ENCODE results near the gene ACR.
"Not testable (repeated sequence)": the region's sequence is repeated elsewhere in the genome, so short reads cannot be mapped to it uniquely, and the experiment has no call there.

DNA sequence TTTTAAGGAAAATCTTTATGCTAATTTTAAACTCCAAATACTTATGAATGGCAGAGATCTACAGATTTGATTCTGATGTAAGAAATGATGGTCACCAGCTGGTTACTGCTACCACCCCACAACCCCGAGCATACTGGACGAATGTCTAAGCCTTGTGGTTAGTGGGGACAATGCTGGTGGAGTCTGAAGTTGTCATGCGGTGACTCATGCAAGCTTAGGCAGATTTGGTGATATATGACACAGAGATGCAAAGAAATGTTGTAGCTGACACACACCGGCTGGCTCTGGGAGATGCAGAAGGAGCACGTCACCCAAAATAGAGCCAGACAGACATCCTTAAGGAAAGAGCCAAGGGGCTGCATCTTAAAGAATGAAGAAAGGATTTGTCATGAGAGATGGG, 48.9 kb downstream of the ACR start:
- TF ChIP-seq CTCF (IDR thresholded peaks at IDR 0.05); SIN3A (IDR thresholded peaks at IDR 0.05; ENCODE audit: borderline replicate concordance, insufficient read depth, low read depth, low read length); POLR2AphosphoS5 (IDR thresholded peaks at IDR 0.05; ENCODE audit: low read depth, low read length): not testable (repeated sequence)
- TF ChIP-seq, protein P1, sequence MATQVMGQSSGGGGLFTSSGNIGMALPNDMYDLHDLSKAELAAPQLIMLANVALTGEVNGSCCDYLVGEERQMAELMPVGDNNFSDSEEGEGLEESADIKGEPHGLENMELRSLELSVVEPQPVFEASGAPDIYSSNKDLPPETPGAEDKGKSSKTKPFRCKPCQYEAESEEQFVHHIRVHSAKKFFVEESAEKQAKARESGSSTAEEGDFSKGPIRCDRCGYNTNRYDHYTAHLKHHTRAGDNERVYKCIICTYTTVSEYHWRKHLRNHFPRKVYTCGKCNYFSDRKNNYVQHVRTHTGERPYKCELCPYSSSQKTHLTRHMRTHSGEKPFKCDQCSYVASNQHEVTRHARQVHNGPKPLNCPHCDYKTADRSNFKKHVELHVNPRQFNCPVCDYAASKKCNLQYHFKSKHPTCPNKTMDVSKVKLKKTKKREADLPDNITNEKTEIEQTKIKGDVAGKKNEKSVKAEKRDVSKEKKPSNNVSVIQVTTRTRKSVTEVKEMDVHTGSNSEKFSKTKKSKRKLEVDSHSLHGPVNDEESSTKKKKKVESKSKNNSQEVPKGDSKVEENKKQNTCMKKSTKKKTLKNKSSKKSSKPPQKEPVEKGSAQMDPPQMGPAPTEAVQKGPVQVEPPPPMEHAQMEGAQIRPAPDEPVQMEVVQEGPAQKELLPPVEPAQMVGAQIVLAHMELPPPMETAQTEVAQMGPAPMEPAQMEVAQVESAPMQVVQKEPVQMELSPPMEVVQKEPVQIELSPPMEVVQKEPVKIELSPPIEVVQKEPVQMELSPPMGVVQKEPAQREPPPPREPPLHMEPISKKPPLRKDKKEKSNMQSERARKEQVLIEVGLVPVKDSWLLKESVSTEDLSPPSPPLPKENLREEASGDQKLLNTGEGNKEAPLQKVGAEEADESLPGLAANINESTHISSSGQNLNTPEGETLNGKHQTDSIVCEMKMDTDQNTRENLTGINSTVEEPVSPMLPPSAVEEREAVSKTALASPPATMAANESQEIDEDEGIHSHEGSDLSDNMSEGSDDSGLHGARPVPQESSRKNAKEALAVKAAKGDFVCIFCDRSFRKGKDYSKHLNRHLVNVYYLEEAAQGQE (IDR thresholded peaks at IDR 0.05; ENCODE audit: insufficient read depth in 1 of 2, low read depth in 2 of 2, low read length in 1 of 2), result not testable (repeated sequence)

Measured in Panc1 (cell line).